ENCODE data around the gene TRPV3. TPM values are rescaled to one million over a fixed set of nuclear protein-coding genes. Genes with fewer than 3 reads are reported as not detected.

The TRPV3 gene
- total RNA-seq, 1 experiment from 2014 or later = 4.4 TPM

DNA sequence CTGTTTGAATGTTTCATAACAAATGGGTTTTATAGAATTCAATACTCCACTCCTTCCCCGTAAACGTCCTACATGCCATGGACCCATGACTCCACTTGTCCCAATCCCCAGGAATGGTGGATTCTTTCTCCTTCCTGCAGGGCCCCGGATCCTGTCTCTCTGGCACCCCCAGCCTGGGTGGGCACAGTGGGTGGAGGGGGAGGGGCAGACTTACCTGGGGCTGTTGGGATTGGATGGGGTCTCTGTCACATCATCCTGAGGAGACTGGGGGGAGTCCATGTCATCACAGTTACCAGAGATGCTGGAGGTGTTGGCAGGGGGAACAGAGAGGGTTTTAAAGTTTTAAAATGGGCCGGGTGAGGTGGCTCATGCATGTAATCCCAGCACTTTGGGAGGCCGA is 13.2 kb downstream of the TRPV3 start:
- TF ChIP-seq, protein P1, sequence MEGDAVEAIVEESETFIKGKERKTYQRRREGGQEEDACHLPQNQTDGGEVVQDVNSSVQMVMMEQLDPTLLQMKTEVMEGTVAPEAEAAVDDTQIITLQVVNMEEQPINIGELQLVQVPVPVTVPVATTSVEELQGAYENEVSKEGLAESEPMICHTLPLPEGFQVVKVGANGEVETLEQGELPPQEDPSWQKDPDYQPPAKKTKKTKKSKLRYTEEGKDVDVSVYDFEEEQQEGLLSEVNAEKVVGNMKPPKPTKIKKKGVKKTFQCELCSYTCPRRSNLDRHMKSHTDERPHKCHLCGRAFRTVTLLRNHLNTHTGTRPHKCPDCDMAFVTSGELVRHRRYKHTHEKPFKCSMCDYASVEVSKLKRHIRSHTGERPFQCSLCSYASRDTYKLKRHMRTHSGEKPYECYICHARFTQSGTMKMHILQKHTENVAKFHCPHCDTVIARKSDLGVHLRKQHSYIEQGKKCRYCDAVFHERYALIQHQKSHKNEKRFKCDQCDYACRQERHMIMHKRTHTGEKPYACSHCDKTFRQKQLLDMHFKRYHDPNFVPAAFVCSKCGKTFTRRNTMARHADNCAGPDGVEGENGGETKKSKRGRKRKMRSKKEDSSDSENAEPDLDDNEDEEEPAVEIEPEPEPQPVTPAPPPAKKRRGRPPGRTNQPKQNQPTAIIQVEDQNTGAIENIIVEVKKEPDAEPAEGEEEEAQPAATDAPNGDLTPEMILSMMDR (IDR thresholded peaks at IDR 0.05; ENCODE audit: unreplicated experiment) = no peak
- no peaks in the 10 kb centered on the region for H3K4me1 Mint-ChIP-seq (ENCODE audit: insufficient read depth, unreplicated experiment)
- H3K27me3 Mint-ChIP-seq (ENCODE audit: insufficient read depth, unreplicated experiment) = no peaks in the 10 kb centered on the region
- ChIA-PET POLR2A (no interaction called here), CTCF (no interaction called here)
- BruUV-seq (replicated peaks) = no TSS peak
- H3K4me3 Mint-ChIP-seq (ENCODE audit: unreplicated experiment) = no peak overlapping the region
- intact Hi-C loops (cut with micrococcal nuclease) = no loop called here
- H3K27ac Mint-ChIP-seq (ENCODE audit: low read depth, unreplicated experiment) = no peak overlapping the region
- DNase-seq (ENCODE audit: unreplicated experiment) = no peak
- no peaks in the 10 kb centered on the region for H3K36me3 Mint-ChIP-seq (ENCODE audit: insufficient read depth, unreplicated experiment)
- peaks cover 3% of the 10 kb centered on the region for H3K9me3 Mint-ChIP-seq (ENCODE audit: unreplicated experiment)

DNA sequence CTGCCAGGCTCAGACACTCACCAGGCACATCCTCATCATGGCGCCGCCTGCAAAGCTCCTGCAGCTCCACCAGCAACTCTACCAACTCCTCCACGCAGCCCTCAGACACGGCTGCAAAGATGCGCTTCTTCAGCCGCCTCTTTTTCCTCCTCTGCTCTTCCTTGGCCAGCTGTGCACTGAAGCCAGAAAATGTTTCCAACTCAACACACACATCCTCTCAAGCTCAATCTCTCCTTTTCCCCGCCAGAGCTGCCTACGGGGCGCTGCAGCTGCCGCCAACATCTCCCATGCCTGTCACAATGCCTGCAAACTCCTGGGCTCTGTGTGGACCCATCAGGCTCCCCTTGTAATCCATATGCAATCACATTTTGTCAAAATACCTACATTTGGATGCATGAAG is 14.2 kb downstream of the TRPV3 start:
- H3K27me3 Mint-ChIP-seq (ENCODE audit: insufficient read depth, unreplicated experiment) = no peaks in the 10 kb centered on the region
- H3K27ac Mint-ChIP-seq (ENCODE audit: low read depth, unreplicated experiment) = no peak overlapping the region
- ChIA-PET POLR2A (no interaction called here), CTCF (no interaction called here)
- no peak overlapping the region for H3K4me3 Mint-ChIP-seq (ENCODE audit: unreplicated experiment)
- no peaks in the 10 kb centered on the region for H3K9me3 Mint-ChIP-seq (ENCODE audit: unreplicated experiment)
- no peaks in the 10 kb centered on the region for H3K4me1 Mint-ChIP-seq (ENCODE audit: insufficient read depth, unreplicated experiment)
- intact Hi-C loops (cut with micrococcal nuclease) = no loop called here
- TF ChIP-seq, protein P1 (IDR thresholded peaks at IDR 0.05; ENCODE audit: unreplicated experiment) = no peak
- BruUV-seq (replicated peaks) = no TSS peak
- no peak for DNase-seq (ENCODE audit: unreplicated experiment)
- peaks cover 5% of the 10 kb centered on the region for H3K36me3 Mint-ChIP-seq (ENCODE audit: insufficient read depth, unreplicated experiment)

DNA sequence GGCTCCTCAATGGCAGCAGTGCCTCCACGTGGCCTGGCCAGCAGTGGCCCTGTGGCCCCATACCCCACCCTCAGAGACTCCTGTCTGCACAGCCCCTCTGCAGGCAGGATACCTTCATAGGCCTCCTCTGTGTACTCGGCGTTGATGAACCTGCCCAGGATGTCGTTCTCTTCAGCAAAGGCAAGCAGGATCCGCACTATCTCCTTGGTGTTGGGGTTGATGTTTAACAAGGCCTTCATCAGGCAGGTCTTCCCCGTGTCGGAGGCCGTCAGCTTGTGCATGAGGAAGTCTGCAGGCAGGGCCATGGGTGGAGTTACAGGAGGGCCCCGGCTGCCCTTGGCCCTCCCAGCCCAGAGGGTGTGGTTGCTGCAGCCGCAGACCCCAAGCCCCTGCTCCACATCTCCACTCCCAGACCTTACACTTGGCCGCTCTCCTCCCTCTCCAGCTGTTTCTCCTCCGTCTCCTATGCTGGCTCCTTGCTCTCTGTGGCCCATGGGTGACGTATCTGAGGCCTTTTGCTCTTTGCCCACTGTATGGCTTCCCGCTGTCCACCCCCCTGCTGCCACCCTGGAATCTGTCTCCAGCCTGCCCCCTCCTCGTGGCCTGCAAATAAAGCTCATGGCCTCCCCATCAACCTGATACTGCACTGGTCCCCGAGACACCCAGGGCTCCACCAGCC is 15.1 kb downstream of the TRPV3 start:
- H3K27ac Mint-ChIP-seq (ENCODE audit: low read depth, unreplicated experiment) = no peak overlapping the region
- H3K36me3 Mint-ChIP-seq (ENCODE audit: insufficient read depth, unreplicated experiment) = peaks cover 5% of the 10 kb centered on the region
- intact Hi-C loops (cut with micrococcal nuclease) = no loop called here
- no TSS peak for BruUV-seq (replicated peaks)
- H3K4me3 Mint-ChIP-seq (ENCODE audit: unreplicated experiment) = no peak overlapping the region
- ChIA-PET CTCF (no interaction called here), POLR2A (no interaction called here)
- H3K9me3 Mint-ChIP-seq (ENCODE audit: unreplicated experiment) = no peaks in the 10 kb centered on the region
- TF ChIP-seq, protein P1 (IDR thresholded peaks at IDR 0.05; ENCODE audit: unreplicated experiment) = no peak
- H3K27me3 Mint-ChIP-seq (ENCODE audit: insufficient read depth, unreplicated experiment) = no peaks in the 10 kb centered on the region
- no peak for DNase-seq (ENCODE audit: unreplicated experiment)
- no peaks in the 10 kb centered on the region for H3K4me1 Mint-ChIP-seq (ENCODE audit: insufficient read depth, unreplicated experiment)

DNA sequence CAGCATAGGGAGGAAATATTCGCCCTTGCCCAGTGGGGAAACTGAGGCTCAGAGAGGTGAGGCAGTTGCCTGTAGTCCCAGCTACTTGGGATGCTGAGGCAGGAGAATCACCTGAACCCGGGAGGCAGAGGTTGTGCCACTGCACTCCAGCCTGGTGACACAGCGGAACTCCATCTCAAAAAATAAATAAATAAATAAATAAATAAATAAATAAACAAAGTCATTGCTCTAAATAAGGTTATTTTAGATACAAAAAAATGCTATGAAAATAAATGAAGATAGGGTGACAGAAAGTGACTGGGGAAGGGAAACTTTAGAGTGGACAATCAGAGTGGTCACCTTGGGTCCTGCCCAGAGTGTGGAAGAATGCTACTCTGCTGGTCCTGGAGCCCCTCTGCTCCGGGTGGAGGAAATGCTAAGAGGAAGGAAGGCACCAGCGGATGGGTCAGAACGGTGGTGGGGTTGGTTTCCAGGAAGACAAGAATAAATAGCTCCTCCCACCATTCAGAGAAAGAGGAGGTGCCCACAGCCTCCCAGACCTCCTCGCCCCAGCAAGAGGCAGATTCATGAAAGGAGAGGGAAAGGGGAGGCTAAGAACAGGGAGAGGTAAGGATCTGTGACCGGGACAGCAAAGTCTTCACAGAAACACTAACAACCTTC is 17.6 kb downstream of the TRPV3 start:
- no peak for DNase-seq (ENCODE audit: unreplicated experiment)
- no peak overlapping the region for H3K4me3 Mint-ChIP-seq (ENCODE audit: unreplicated experiment)
- H3K4me1 Mint-ChIP-seq (ENCODE audit: insufficient read depth, unreplicated experiment) = no peaks in the 10 kb centered on the region
- H3K9me3 Mint-ChIP-seq (ENCODE audit: unreplicated experiment) = no peaks in the 10 kb centered on the region
- no peak overlapping the region for H3K27ac Mint-ChIP-seq (ENCODE audit: low read depth, unreplicated experiment)
- BruUV-seq (replicated peaks) = no TSS peak
- H3K36me3 Mint-ChIP-seq (ENCODE audit: insufficient read depth, unreplicated experiment) = peaks cover 5% of the 10 kb centered on the region
- ChIA-PET POLR2A (no interaction called here), CTCF (no interaction called here)
- no peaks in the 10 kb centered on the region for H3K27me3 Mint-ChIP-seq (ENCODE audit: insufficient read depth, unreplicated experiment)
- TF ChIP-seq, protein P1 (IDR thresholded peaks at IDR 0.05; ENCODE audit: unreplicated experiment) = no peak
- intact Hi-C loops (cut with micrococcal nuclease) = no loop called here
